K562 (cell line): ENCODE results near the gene BRINP1. TPM values are rescaled to one million over a fixed set of nuclear protein-coding genes. Genes with fewer than 3 reads are reported as not detected.

Experiments
- ATAC-seq: fragments of 200-7000 bp; cut with Tn5 transposase; 3 replicates; pipeline ENCODE4 v1.9.1; 2020; ENCODE audit warnings: moderate library complexity
- BruUV-seq: library from RNA; stranded (reverse); fragments of 400-500 nt; replicated peaks from 2 replicates; lab custom pipeline; 2021; lab: Mats Ljungman, UMichigan
- CTCF ChIA-PET: fragments of 300-600 bp; formaldehyde crosslinking; extraction: SDS; loops from one replicate; lab custom pipeline; 2021; ENCODE audit warnings: low intra/inter-chr PET ratio; lab: Yijun Ruan, JAX
- POLR2A ChIA-PET: fragments of 300-600, 350-650 bp; sonication (Branson Sonifier 250); formaldehyde crosslinking; extraction: SDS; loops from one replicate; lab custom pipeline; 2021; ENCODE audit warnings: antibody characterized with exemption, inconsistent platforms; lab: Yijun Ruan, JAX
- DNase-seq, 4 experiments: peaks; one replicate each; pipeline versions ENCODE4 v3.0.0 to v3.0.0-alpha.2; 2011 to 2018; ENCODE audit warnings: low spot score in 3 of 4, mixed read lengths in 3 of 4; ENCODE audit errors: extremely low read depth in 1 of 4
- FAIRE-seq: peaks from 2 replicates; lab custom pipeline; 2011; peaks lifted over from hg19 to GRCh38; lab: Jason Lieb, UNC
- H2AFZ ChIP-seq: 2 replicates; pipeline ENCODE4 v1.6.0; 2011; ENCODE audit warnings: low read depth, low read length, control low read depth, inconsistent platforms
- H3K27ac ChIP-seq: fragments of 200-600 bp; 3 replicates; pipeline ENCODE4 v1.8.0; 2011; ENCODE audit warnings: low read depth, mild to moderate bottlenecking, control low read depth, inconsistent platforms, low read length, moderate library complexity, mixed read lengths; ENCODE audit errors: extremely low read depth
- H3K27me3 ChIP-seq, 2 experiments: fragments of 300-600 bp in 1 of 2; 2 replicates in 1 of 2; 3 replicates in 1 of 2; pipeline versions ENCODE4 v1.6.0 to v1.8.0; 2011; ENCODE audit warnings: inconsistent platforms in 2 of 2, low read length in 2 of 2, mild to moderate bottlenecking in 1 of 2, mixed read lengths in 1 of 2, moderate library complexity in 1 of 2; ENCODE audit not compliant: control insufficient read depth in 2 of 2, insufficient read depth in 2 of 2
- H3K36me3 ChIP-seq: fragments of 300-600 bp; 3 replicates; pipeline ENCODE4 v1.8.0; 2011; ENCODE audit warnings: mild to moderate bottlenecking, low read length, inconsistent platforms; ENCODE audit not compliant: control insufficient read depth, insufficient read depth
- H3K4me1 ChIP-seq, 2 experiments: fragments of 200-600 bp in 1 of 2; replicated peaks in 1 of 2; 2 replicates in 1 of 2; 3 replicates in 1 of 2; pipeline versions ENCODE4 v1.5.1 to v1.8.0; 2011; ENCODE audit warnings: inconsistent platforms in 2 of 2, low read length in 2 of 2, mild to moderate bottlenecking in 1 of 2, mixed read lengths in 1 of 2, moderate library complexity in 1 of 2; ENCODE audit not compliant: control insufficient read depth in 2 of 2, insufficient read depth in 2 of 2
- H3K4me2 ChIP-seq: 2 replicates; pipeline ENCODE4 v1.6.1; 2011; ENCODE audit warnings: low read length, control low read depth, inconsistent platforms, mixed read lengths; ENCODE audit not compliant: insufficient read depth
- H3K4me3 ChIP-seq: fragments of 200-600 bp; sonication (generic), shearing (Covaris generic); 2 replicates; pipeline ENCODE4 v1.5.1; 2016; ENCODE audit warnings: control low read depth, inconsistent platforms
- H3K79me2 ChIP-seq: fragments of 200-600 bp; 3 replicates; pipeline ENCODE4 v1.8.0; 2011; ENCODE audit warnings: low read length, inconsistent platforms; ENCODE audit not compliant: control insufficient read depth, insufficient read depth
- H3K9ac ChIP-seq, 2 experiments: 2 replicates each; pipeline versions ENCODE4 v1.6.0 to v1.6.1; 2011; ENCODE audit warnings: low read depth in 2 of 2, low read length in 2 of 2, control low read depth in 1 of 2, inconsistent platforms in 1 of 2, mild to moderate bottlenecking in 1 of 2, mixed read lengths in 1 of 2; ENCODE audit not compliant: insufficient read depth in 1 of 2
- H3K9me1 ChIP-seq: one replicate; pipeline ENCODE4 v1.6.0; 2011; ENCODE audit warnings: inconsistent platforms, mild to moderate bottlenecking, low read length, moderate library complexity; ENCODE audit not compliant: control insufficient read depth, insufficient read depth
- H3K9me3 ChIP-seq: replicated peaks from 2 replicates; pipeline ENCODE4 v1.5.1; 2011; ENCODE audit warnings: low read depth, low read length, inconsistent platforms; ENCODE audit not compliant: control insufficient read depth, insufficient read depth
- H4K20me1 ChIP-seq: replicated peaks from 2 replicates; pipeline ENCODE4 v1.6.1; 2011; ENCODE audit warnings: low read length, inconsistent platforms, mixed read lengths; ENCODE audit not compliant: control insufficient read depth, insufficient read depth
- ADNP ChIP-seq: fragments of 200-800 bp; sonication (Bioruptor generic); IDR thresholded peaks from 2 replicates; pipeline ENCODE4 v1.6.1; 2016; ENCODE audit warnings: missing genetic modification characterization, missing compliant biosample characterization
- AFF1 ChIP-seq, 2 experiments: fragments of 450-650 bp; IDR thresholded peaks; 2 replicates each; pipeline ENCODE4 v1.6.1; 2018; ENCODE audit warnings: mild to moderate bottlenecking in 2 of 2, low read depth in 1 of 2; ENCODE audit not compliant: partially characterized antibody in 2 of 2
- CHD1 ChIP-seq: fragments of 200-600 bp; sonication (generic); IDR thresholded peaks from one replicate; pipeline ENCODE4 v1.6.1; 2012; ENCODE audit warnings: mild to moderate bottlenecking, moderate library complexity, low read length, inconsistent platforms
- ELF1 ChIP-seq: fragments of 200-800 bp; sonication (Bioruptor generic); IDR thresholded peaks from 2 replicates; pipeline ENCODE4 v1.6.1; 2016; ENCODE audit warnings: missing genetic modification characterization, missing compliant biosample characterization
- NFXL1 ChIP-seq: fragments of 450-650 bp; formaldehyde crosslinking; IDR thresholded peaks from 2 replicates; pipeline ENCODE4 v1.4.0; 2021; ENCODE audit warnings: mild to moderate bottlenecking
- NR2C2 ChIP-seq, 2 experiments: fragments of 200-800 bp in 1 of 2; sonication (Bioruptor generic) in 1 of 2; sonication (generic) in 1 of 2; formaldehyde crosslinking in 1 of 2; IDR thresholded peaks; 2 replicates each; pipeline versions ENCODE4 v1.6.1 to v1.8.0; 2016 to 2022; ENCODE audit warnings: mild to moderate bottlenecking in 1 of 2, missing compliant biosample characterization in 1 of 2, missing genetic modification characterization in 1 of 2, missing genetic modification reagents in 1 of 2
- SLC30A9 ChIP-seq: fragments of 250-450 bp; sonication (Bioruptor Pico); IDR thresholded peaks from 2 replicates; pipeline ENCODE4 v1.8.0; 2022; ENCODE audit warnings: mild to moderate bottlenecking, moderate library complexity
- THAP7 ChIP-seq: fragments of 250-450 bp; sonication (Bioruptor Pico); IDR thresholded peaks from 2 replicates; pipeline ENCODE4 v1.5.0; 2021
- TSC22D4 ChIP-seq: fragments of 450-650 bp; IDR thresholded peaks from 2 replicates; pipeline ENCODE4 v1.6.1; 2016; ENCODE audit warnings: missing genetic modification characterization, missing biosample characterization, control low read depth
- WGBS: fragments of 100-300 bp; shearing (Covaris generic); methylation state at CpG from one replicate; pipeline ENCODE4 v1.1.6; 2016; ENCODE audit warnings: low coverage, mixed read lengths; ENCODE audit not compliant: insufficient coverage; ENCODE audit errors: missing lambda C conversion rate; 5-methylcytosine and 5-hydroxymethylcytosine counted together
- in situ Hi-C: fragments of 300-500 bp; cut with MboI; formaldehyde crosslinking; loops from 4 replicates; pipeline ENCODE4 v1.15.0; 2018; ENCODE audit warnings: inconsistent platforms, mixed read lengths
- intact Hi-C: fragments of 100-400 bp; cut with micrococcal nuclease; formaldehyde crosslinking; loops from 2 replicates; pipeline ENCODE4 v1.14.2; 2022
- polyA plus RNA-seq, 8 experiments: library from polyadenylated mRNA; depleted of rRNA in 4 of 8; stranded (reverse) in 5 of 8; unstranded in 3 of 8; fragments of >200 nt; fragmentation: Nextera tagmentation in 2 of 8; fragmentation: Illumina TruSeq in 1 of 8; extraction: Ambion mirVana in 2 of 8; extraction: Trizol in 1 of 8; gene quantifications; 2 replicates each; pipeline versions ENCODE4 v1.2.1 to v1.2.3, GENCODE V29; 2011 to 2014; ENCODE audit warnings: inconsistent platforms in 1 of 8, missing spikeins in 1 of 8
- total RNA-seq, 7 experiments: library from RNA; depleted of rRNA in 6 of 7; stranded (reverse); fragments of >200 nt in 6 of 7; fragmentation: Illumina TruSeq in 2 of 7; extraction: Trizol in 2 of 7; gene quantifications; 2 replicates each; pipeline versions ENCODE4 v1.2.1 to v1.2.3, GENCODE V29; 2011 to 2021; ENCODE audit warnings: low replicate concordance in 1 of 7
- TF ChIP-seq, protein P1 (sequence below): sonication (generic); formaldehyde crosslinking; IDR thresholded peaks from 2 replicates; pipeline ENCODE4 v1.8.0; 2022; ENCODE audit warnings: mild to moderate bottlenecking, missing genetic modification reagents

The BRINP1 gene
- total and polyA plus RNA-seq, 9 of the 15 experiments (the other 6 are each of a cell fraction or from before 2014, with no cell fraction given) = not detected

- TF ChIP-seq AFF1 (IDR thresholded peaks at IDR 0.05; ENCODE audit: low read depth in 1 of 2, partially characterized antibody in 2 of 2) = no peak
Observed at GRCh38 chr9:119166096-119166495, 203.1 kb downstream of the BRINP1 start (continued).

DNA sequence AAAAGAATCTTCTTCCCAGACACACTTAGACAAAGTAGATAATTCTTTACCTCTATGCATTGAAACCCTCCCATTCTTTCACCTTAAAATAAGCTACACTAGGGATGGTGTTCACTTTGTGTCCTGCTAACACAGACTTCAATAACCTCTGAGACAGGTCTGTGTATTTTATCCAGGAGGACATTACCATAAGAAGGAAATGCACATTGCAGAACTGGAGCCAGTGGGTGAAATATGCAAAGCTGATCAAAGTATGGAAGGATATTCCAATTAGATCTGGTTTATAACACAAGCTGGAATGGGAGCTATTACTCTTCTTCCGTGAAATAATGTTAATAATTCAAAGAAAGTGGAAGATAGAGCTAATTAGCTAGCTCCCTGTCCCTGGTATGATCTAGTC is 204.1 kb downstream of the BRINP1 start:
- intact Hi-C loops (no loop called here), in situ Hi-C loops (no loop called here)
- Histone ChIP-seq H4K20me1 (no peaks in the 10 kb centered on the region), H3K9me3 (no peaks in the 10 kb centered on the region), H3K4me3 (no peak overlapping the region), H3K9me1 (no peaks in the 10 kb centered on the region), H3K27ac (no peak overlapping the region), H3K9ac (no peak overlapping the region), H3K36me3 (no peaks in the 10 kb centered on the region), H3K4me2 (no peak overlapping the region), H3K79me2 (no peaks in the 10 kb centered on the region), H2AFZ (no peak overlapping the region), H3K4me1 (no peaks in the 10 kb centered on the region), H3K27me3 (no peaks in the 10 kb centered on the region)
- WGBS = 0% methylated on average over 1 of the region's 1 CpG
- ChIA-PET POLR2A (interaction anchor here (0.7 kb wide), 1 partner anchor 774 kb away, joined by 3 read pairs; no protein-coding TSS in a partner anchor), CTCF (no interaction called here)
- DNase-seq (no peak), ATAC-seq (no peak), FAIRE-seq (no peak)
- BruUV-seq = no TSS peak
- no peak for TF ChIP-seq SLC30A9 (CRISPR knock-in tag)
- no peak for TF ChIP-seq NR2C2 (CRISPR knock-in tag; IDR thresholded peaks at IDR 0.05)
- no peak for TF ChIP-seq NR2C2 (tag; IDR thresholded peaks at IDR 0.05)
- TF ChIP-seq TSC22D4 (tag) = no peak
- TF ChIP-seq NFXL1 (CRISPR knock-in tag) = no peak
- TF ChIP-seq ELF1 (tag) = no peak
- TF ChIP-seq CHD1 = no peak
- TF ChIP-seq, protein P1, sequence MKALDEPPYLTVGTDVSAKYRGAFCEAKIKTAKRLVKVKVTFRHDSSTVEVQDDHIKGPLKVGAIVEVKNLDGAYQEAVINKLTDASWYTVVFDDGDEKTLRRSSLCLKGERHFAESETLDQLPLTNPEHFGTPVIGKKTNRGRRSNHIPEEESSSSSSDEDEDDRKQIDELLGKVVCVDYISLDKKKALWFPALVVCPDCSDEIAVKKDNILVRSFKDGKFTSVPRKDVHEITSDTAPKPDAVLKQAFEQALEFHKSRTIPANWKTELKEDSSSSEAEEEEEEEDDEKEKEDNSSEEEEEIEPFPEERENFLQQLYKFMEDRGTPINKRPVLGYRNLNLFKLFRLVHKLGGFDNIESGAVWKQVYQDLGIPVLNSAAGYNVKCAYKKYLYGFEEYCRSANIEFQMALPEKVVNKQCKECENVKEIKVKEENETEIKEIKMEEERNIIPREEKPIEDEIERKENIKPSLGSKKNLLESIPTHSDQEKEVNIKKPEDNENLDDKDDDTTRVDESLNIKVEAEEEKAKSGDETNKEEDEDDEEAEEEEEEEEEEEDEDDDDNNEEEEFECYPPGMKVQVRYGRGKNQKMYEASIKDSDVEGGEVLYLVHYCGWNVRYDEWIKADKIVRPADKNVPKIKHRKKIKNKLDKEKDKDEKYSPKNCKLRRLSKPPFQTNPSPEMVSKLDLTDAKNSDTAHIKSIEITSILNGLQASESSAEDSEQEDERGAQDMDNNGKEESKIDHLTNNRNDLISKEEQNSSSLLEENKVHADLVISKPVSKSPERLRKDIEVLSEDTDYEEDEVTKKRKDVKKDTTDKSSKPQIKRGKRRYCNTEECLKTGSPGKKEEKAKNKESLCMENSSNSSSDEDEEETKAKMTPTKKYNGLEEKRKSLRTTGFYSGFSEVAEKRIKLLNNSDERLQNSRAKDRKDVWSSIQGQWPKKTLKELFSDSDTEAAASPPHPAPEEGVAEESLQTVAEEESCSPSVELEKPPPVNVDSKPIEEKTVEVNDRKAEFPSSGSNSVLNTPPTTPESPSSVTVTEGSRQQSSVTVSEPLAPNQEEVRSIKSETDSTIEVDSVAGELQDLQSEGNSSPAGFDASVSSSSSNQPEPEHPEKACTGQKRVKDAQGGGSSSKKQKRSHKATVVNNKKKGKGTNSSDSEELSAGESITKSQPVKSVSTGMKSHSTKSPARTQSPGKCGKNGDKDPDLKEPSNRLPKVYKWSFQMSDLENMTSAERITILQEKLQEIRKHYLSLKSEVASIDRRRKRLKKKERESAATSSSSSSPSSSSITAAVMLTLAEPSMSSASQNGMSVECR (CRISPR knock-in tag) = no peak
- TF ChIP-seq ADNP (tag) = no peak
- TF ChIP-seq THAP7 (CRISPR knock-in tag) = no peak
